Small intestine (tissue), 7 donors: ENCODE data around the gene MYH10. TPM values are rescaled to one million over a fixed set of nuclear protein-coding genes. Genes with fewer than 3 reads are reported as not detected.

Source experiments
- DNase-seq, 2 donors: peaks; one replicate each; pipeline versions ENCODE4 v3.0.0 to v3.0.0-alpha.2; 2013
- FAIRE-seq: peaks from 2 replicates; lab custom pipeline; 2012; peaks lifted over from hg19 to GRCh38; lab: Jason Lieb, UNC
- H3K27ac ChIP-seq, 3 donors: one replicate each; pipeline ENCODE4 v1.5.1; 2013; ENCODE audit warnings: low read length in 2 of 3, mild to moderate bottlenecking in 2 of 3, control low read depth in 1 of 3, inconsistent platforms in 1 of 3, low read depth in 1 of 3, moderate library complexity in 1 of 3
- H3K27me3 ChIP-seq, 3 donors: one replicate each; pipeline ENCODE4 v1.6.1; 2013; ENCODE audit warnings: low read length in 3 of 3, inconsistent platforms in 1 of 3; ENCODE audit not compliant: control insufficient read depth in 3 of 3, insufficient read depth in 3 of 3
- H3K36me3 ChIP-seq, 3 donors: one replicate each; pipeline ENCODE4 v1.6.1; 2013; ENCODE audit warnings: low read length in 3 of 3, inconsistent platforms in 1 of 3, low read depth in 1 of 3, mild to moderate bottlenecking in 1 of 3, moderate library complexity in 1 of 3; ENCODE audit not compliant: control insufficient read depth in 3 of 3, insufficient read depth in 2 of 3
- H3K4me1 ChIP-seq, 3 donors: one replicate each; pipeline ENCODE4 v1.6.1; 2013; ENCODE audit warnings: low read length in 2 of 3, inconsistent platforms in 1 of 3, low read depth in 1 of 3, mild to moderate bottlenecking in 1 of 3, moderate library complexity in 1 of 3; ENCODE audit not compliant: control insufficient read depth in 3 of 3, insufficient read depth in 2 of 3
- H3K4me3 ChIP-seq, 3 donors: one replicate each; pipeline ENCODE4 v1.5.1; 2013; ENCODE audit warnings: low read length in 3 of 3, control low read depth in 1 of 3, inconsistent platforms in 1 of 3, low read depth in 1 of 3, mild to moderate bottlenecking in 1 of 3, moderate library complexity in 1 of 3
- H3K9me3 ChIP-seq, 2 donors: one replicate each; pipeline ENCODE4 v1.6.1; 2013; ENCODE audit warnings: low read depth in 1 of 2, low read length in 1 of 2; ENCODE audit not compliant: control insufficient read depth in 2 of 2, insufficient read depth in 1 of 2
- WGBS, 3 donors: extraction: QIAGEN DNeasy Blood & Tissue Kit; methylation state at CpG; one replicate each; pipeline ENCODE4 v1.1.7; 2013; 5-methylcytosine and 5-hydroxymethylcytosine counted together
- polyA plus RNA-seq, 4 donors: library from polyadenylated mRNA; stranded (reverse) in 3 of 4; unstranded in 1 of 4; fragments of 200-250 nt in 3 of 4; fragments of 120-200 nt in 1 of 4; gene quantifications; one replicate each; pipeline versions ENCODE4 v1.2.1 to v1.2.3, GENCODE V29; 2013
- donor health status: healthy with polysubstance abuse.
- donor health status: control.
- donor health status: control.
- donor health status: Bipolar disorder and iron deficiency.
- donor health status: healthy.

The MYH10 gene
- polyA plus RNA-seq, 4 donors: 0.81 to 50.9 (median 3.8) TPM

DNA sequence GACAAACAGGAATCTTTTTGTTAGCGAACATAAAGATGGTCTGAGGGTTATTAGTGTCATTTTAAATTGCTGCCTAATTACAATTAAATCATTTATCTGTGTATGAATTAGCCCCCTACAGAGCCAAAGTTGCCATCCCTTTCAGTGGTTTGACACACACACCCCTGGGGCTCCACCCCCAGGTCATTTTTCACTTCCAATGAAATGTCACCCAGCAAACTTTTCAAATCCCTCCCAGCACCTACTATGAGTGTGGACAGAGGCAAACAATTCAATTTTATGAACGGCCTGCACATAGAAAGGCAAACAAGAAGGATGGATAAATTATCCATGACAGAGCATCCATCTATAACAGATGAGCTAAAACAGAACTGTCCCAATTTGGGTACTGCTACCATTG, 2.4 kb downstream of the MYH10 start:
- Histone ChIP-seq H3K27ac (no peak overlapping the region), H3K27me3 (peaks cover 0 to 5% (median 0%) of the 10 kb centered on the region in 3 donors), H3K4me3 (no peak overlapping the region), H3K9me3 (no peaks in the 10 kb centered on the region), H3K4me1 (peaks cover 0 to 9% (median 3%) of the 10 kb centered on the region in 3 donors), H3K36me3 (no peaks in the 10 kb centered on the region)
- FAIRE-seq (no peak), DNase-seq (no peak)
- WGBS, 3 donors: 68 to 77% (median 76%) methylated on average over 2 of the region's 2 CpGs

GRCh38 chr17:8623591-8623990, 6.9 kb downstream of the MYH10 start:
- WGBS, 3 donors: 80 to 86% (median 83%) methylated on average over 2 of the region's 2 CpGs
- no peak for FAIRE-seq
- no peak overlapping the region for H3K4me3 ChIP-seq

GRCh38 chr17:8622191-8622590, 8.3 kb downstream of the MYH10 start:
- Histone ChIP-seq H3K4me3 (no peak overlapping the region), H3K4me1 (peaks cover 0 to 5% (median 0%) of the 10 kb centered on the region in 3 donors), H3K36me3 (peaks cover 0 to 9% (median 0%) of the 10 kb centered on the region in 3 donors), H3K9me3 (no peaks in the 10 kb centered on the region), H3K27ac (no peak overlapping the region), H3K27me3 (no peaks in the 10 kb centered on the region)
- FAIRE-seq: no peak
- DNase-seq: no peak
- WGBS, 3 donors: 76 to 85% (median 84%) methylated on average over 4 of the region's 4 CpGs

More at GRCh38 chr17:8623591-8623990, 6.9 kb downstream of the MYH10 start:
- Histone ChIP-seq H3K4me1 (peaks cover 0 to 5% (median 0%) of the 10 kb centered on the region in 3 donors), H3K27me3 (no peaks in the 10 kb centered on the region), H3K27ac (no peak overlapping the region), H3K36me3 (peaks cover 0 to 9% (median 0%) of the 10 kb centered on the region in 3 donors), H3K9me3 (no peaks in the 10 kb centered on the region)
- DNase-seq: no peak

- Histone ChIP-seq H3K9me3 (peaks cover 0 to 2% of the 10 kb centered on the region in 2 donors), H3K36me3 (peaks cover 0 to 9% (median 0%) of the 10 kb centered on the region in 3 donors), H3K4me3 (no peak overlapping the region), H3K27me3 (peaks cover 0 to 2% (median 0%) of the 10 kb centered on the region in 3 donors), H3K27ac (no peak overlapping the region), H3K4me1 (peaks cover 0 to 5% (median 0%) of the 10 kb centered on the region in 3 donors)
- DNase-seq: no peak
- 52 to 70% (median 61%) methylated on average over 3 of the region's 3 CpGs for WGBS, 3 donors
- FAIRE-seq: no peak
Measured at GRCh38 chr17:8621585-8621984, 8.9 kb downstream of the MYH10 start.

DNA sequence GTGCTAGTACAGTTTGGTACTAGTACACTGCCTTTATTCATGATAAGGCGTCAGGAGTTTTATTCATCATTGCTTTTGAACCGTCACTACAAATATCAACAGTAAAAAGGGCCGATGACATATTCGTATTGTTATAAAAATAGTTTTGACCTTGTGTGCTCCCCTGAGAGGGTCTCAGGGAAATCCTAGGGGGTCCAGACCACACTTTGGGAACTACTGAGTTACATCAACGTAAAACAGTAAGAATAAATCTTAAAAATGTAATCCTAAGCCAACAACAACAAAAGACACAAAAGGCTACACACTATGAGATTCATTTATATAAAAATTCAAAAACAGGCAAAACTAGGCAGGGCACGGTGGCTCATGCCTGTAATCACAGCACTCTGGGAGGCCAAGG, 11.2 kb downstream of the MYH10 start:
- H3K27ac ChIP-seq: no peak overlapping the region
- H3K36me3 ChIP-seq: peaks cover 0 to 11% (median 0%) of the 10 kb centered on the region in 3 donors
- peaks cover 0 to 5% (median 0%) of the 10 kb centered on the region in 3 donors for H3K4me1 ChIP-seq
- H3K4me3 ChIP-seq: no peak overlapping the region
- H3K27me3 ChIP-seq: peaks cover 0 to 2% (median 0%) of the 10 kb centered on the region in 3 donors
- DNase-seq (no peak), FAIRE-seq (no peak)
- H3K9me3 ChIP-seq: peaks cover 0 to 2% of the 10 kb centered on the region in 2 donors
- 86 to 87% (median 87%) methylated on average over 6 of the region's 6 CpGs for WGBS, 3 donors

- FAIRE-seq: no peak
- Histone ChIP-seq H3K27ac (no peak overlapping the region), H3K4me1 (peaks cover 0 to 5% (median 0%) of the 10 kb centered on the region in 3 donors), H3K36me3 (peaks cover 0 to 11% (median 0%) of the 10 kb centered on the region in 3 donors), H3K4me3 (no peak overlapping the region), H3K27me3 (peaks cover 0 to 2% (median 0%) of the 10 kb centered on the region in 3 donors), H3K9me3 (peaks cover 0 to 2% of the 10 kb centered on the region in 2 donors)
- no peak for DNase-seq
- 75 to 91% (median 86%) methylated on average over 3 of the region's 3 CpGs for WGBS, 3 donors
Measured at GRCh38 chr17:8618825-8619224, 11.7 kb downstream of the MYH10 start.

GRCh38 chr17:8614988-8615387, 15.5 kb downstream of the MYH10 start:
- no peak for DNase-seq

DNA sequence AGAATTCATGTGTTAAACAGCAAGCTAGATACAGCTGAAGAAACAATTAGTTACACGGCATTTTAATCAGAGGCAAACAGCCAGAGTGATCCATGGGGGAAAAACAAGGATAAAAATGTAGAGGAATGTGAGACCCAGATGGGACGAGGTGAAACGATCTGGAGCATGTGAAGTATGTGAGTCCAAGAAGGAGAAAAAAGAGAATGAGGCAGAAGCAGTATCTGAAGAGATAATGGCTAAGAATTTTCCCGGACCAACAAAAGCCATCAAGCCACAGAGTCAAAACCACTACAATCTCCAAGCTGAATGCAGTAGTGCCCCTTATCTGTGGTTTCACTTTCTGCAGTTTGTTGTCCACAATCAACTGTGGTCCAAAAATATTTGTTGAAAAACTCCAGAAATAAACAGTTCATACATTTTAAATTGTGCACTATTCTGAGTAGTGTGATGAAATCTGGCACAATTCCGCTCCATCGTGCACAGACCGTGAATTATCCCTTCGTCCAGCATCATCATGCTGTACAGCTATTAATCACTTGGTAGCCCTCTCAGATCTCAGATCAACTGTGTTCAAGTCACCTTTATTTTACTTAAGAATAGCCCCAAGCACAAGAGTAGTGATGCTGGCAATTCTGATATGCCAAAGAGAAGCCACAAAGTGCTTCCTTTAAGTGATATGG, 18.8 kb downstream of the MYH10 start:
- FAIRE-seq (no peak), DNase-seq (no peak)
- Histone ChIP-seq H3K27me3 (no peaks in the 10 kb centered on the region), H3K4me1 (no peaks in the 10 kb centered on the region), H3K27ac (no peak overlapping the region), H3K36me3 (peaks cover 0 to 7% (median 0%) of the 10 kb centered on the region in 3 donors), H3K9me3 (peaks cover 0 to 8% of the 10 kb centered on the region in 2 donors), H3K4me3 (no peak overlapping the region)
- 61 to 73% (median 71%) methylated on average over 8 of the region's 8 CpGs for WGBS, 3 donors

More at GRCh38 chr17:8614988-8615387, 15.5 kb downstream of the MYH10 start:
- Histone ChIP-seq H3K27me3 (peaks cover 0 to 2% (median 0%) of the 10 kb centered on the region in 3 donors), H3K9me3 (peaks cover 0 to 10% of the 10 kb centered on the region in 2 donors), H3K4me1 (no peaks in the 10 kb centered on the region), H3K4me3 (no peak overlapping the region), H3K36me3 (peaks cover 0 to 5% (median 0%) of the 10 kb centered on the region in 3 donors), H3K27ac (no peak overlapping the region)
- FAIRE-seq: no peak
- 69 to 71% (median 69%) methylated on average over 2 of the region's 2 CpGs for WGBS, 3 donors
